Activated naive CD8-positive, alpha-beta T cell treated with anti-CD3 and anti-CD28 coated beads, Interleukin-2, amount 50 U/mL, for 24 hours (primary cell): ENCODE measurements around the gene SMPD1.
A peak's percentile ranks its signal among the peaks of the same experiment; 100 is the strongest.
"Not testable (repeated sequence)": the region's sequence is repeated elsewhere in the genome, so short reads cannot be mapped to it uniquely, and the experiment has no call there.

Source experiments
- ATAC-seq: fragments of 150-1000 bp; cut with Tn5 transposase; one replicate; pipeline ENCODE4 v1.10.0; 2021
- DNase-seq: peaks from one replicate; pipeline ENCODE4 v3.0.0; 2021
- H3K27ac Mint-ChIP-seq: one replicate; pipeline ENCODE4 v1.8.0; 2021; ENCODE audit warnings: mild to moderate bottlenecking, mixed read lengths
- H3K27me3 Mint-ChIP-seq: one replicate; pipeline ENCODE4 v1.8.0; 2021; ENCODE audit warnings: mixed read lengths
- H3K36me3 Mint-ChIP-seq: one replicate; pipeline ENCODE4 v1.8.0; 2021; ENCODE audit warnings: low read depth, mixed read lengths
- H3K4me1 Mint-ChIP-seq: one replicate; pipeline ENCODE4 v1.8.0; 2021; ENCODE audit warnings: mixed read lengths
- H3K4me3 Mint-ChIP-seq: one replicate; pipeline ENCODE4 v1.8.0; 2021; ENCODE audit warnings: mild to moderate bottlenecking, moderate library complexity, mixed read lengths
- H3K9me3 Mint-ChIP-seq: one replicate; pipeline ENCODE4 v1.8.0; 2021; ENCODE audit warnings: mixed read lengths

SMPD1 gene

GRCh38 chr11:6371825-6372224 lies 18.4 kb upstream of the SMPD1 start:
- Mint-ChIP-seq H3K4me1 (peaks cover 4% of the 10 kb centered on the region), H3K27ac (no peak overlapping the region), H3K4me3 (no peak overlapping the region), H3K9me3 (no peaks in the 10 kb centered on the region), H3K27me3 (no peaks in the 10 kb centered on the region), H3K36me3 (no peaks in the 10 kb centered on the region)
- ATAC-seq (no peak), DNase-seq (no peak)

DNA sequence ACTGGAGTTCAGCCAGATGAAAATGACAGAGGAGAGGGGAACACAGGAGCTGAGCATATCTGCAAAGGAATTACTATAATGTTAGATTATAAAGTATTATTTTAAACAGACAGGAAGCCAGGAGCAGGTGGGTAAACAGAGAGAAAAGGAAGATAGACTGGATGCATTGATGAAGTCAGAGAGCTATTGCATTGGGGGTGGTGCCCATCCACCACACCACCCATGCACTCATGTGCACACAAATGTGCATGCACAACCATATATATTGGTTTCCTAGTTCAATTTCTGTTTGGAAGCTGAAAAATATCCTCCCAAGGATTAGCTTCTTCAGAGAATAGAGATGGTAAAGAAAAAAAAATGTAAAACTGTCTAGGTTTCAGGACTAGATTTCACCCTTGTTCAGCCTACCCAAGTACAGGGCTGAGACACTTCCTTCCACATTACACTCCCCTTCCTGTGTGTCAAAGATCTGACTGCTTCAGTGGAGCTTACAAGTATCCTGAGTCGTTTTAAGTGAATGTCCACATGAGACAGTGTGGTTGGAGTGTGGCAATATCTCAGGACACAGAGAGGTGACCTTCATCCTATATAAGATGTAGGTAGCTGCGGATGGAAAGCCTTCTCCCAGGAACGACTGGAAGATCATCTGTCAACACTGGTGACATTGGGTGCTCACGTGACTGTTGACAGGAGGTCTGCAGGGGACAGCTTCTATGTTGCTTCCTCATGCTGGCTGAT lies 12.2 kb upstream of the SMPD1 start:
- H3K27me3 Mint-ChIP-seq = no peaks in the 10 kb centered on the region
- H3K4me3 Mint-ChIP-seq = no peak overlapping the region
- H3K4me1 Mint-ChIP-seq = peaks cover 23% of the 10 kb centered on the region
- no peaks in the 10 kb centered on the region for H3K36me3 Mint-ChIP-seq
- H3K9me3 Mint-ChIP-seq = no peaks in the 10 kb centered on the region
- ATAC-seq (peak; percentile 50), DNase-seq (no peak)
- H3K27ac Mint-ChIP-seq = peak overlapping the region; percentile 49

- no peak for DNase-seq
- Mint-ChIP-seq H3K4me3 (no peak overlapping the region), H3K27me3 (no peaks in the 10 kb centered on the region), H3K36me3 (no peaks in the 10 kb centered on the region), H3K9me3 (no peaks in the 10 kb centered on the region), H3K27ac (peak overlapping the region; percentile 49), H3K4me1 (peaks cover 23% of the 10 kb centered on the region)
- ATAC-seq = no peak
These were observed 11.7 kb upstream of the SMPD1 start for GRCh38 chr11:6378640-6378989.

- ATAC-seq (no peak), DNase-seq (no peak)
- no peak overlapping the region for H3K27ac Mint-ChIP-seq
- H3K36me3 Mint-ChIP-seq = no peaks in the 10 kb centered on the region
- no peak overlapping the region for H3K4me3 Mint-ChIP-seq
- H3K9me3 Mint-ChIP-seq = no peaks in the 10 kb centered on the region
- no peaks in the 10 kb centered on the region for H3K27me3 Mint-ChIP-seq
- H3K4me1 Mint-ChIP-seq = peaks cover 13% of the 10 kb centered on the region
These were observed 5.1 kb upstream of the SMPD1 start for GRCh38 chr11:6385046-6385777.

DNA sequence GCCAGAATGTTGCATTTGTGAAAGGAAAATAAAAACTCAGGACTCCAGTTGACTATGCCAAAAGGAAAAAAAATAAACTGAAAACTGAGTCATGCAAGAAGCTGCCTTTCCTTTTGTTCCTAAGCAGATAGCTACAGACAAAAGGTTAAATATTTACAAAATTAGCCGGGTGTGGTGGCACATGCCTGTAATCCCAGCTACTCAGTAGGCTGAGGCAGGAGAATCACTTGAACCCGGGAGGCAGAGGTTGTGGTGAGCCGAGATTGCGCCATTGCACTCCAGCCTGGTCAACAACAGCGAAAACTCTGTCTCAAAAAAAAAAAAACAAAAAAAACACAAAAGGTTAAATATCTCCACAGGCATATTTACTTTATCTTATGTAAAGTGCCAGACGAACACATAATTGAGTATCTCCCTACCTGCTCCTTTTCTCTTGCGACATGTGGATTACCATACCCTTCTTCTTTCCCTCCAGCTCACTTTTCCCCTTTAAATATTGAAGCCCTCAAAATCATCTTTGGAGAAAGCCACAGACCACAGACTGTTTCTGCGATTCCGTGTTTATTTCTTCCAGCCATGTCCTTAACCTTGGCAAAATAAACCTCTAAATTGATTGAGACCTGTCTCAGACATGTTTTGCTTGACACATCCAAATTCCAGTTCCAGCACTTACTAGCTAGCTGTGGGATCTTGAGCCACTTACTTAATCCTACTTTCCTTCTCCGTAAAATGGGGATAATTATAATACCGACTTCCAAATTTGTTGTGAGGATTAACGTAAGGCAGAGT lies 2.3 kb upstream of the SMPD1 start:
- Mint-ChIP-seq H3K36me3 (peaks cover 3% of the 10 kb centered on the region), H3K27ac (no peak overlapping the region), H3K4me1 (peaks cover 33% of the 10 kb centered on the region), H3K27me3 (no peaks in the 10 kb centered on the region), H3K4me3 (no peak overlapping the region), H3K9me3 (no peaks in the 10 kb centered on the region)
- no peak for DNase-seq
- ATAC-seq = no peak

- no peak overlapping the region for H3K4me3 Mint-ChIP-seq
- no peaks in the 10 kb centered on the region for H3K27me3 Mint-ChIP-seq
- ATAC-seq (no peak), DNase-seq (no peak)
- no peaks in the 10 kb centered on the region for H3K9me3 Mint-ChIP-seq
- H3K36me3 Mint-ChIP-seq = peaks cover 3% of the 10 kb centered on the region
- no peak overlapping the region for H3K27ac Mint-ChIP-seq
- peaks cover 36% of the 10 kb centered on the region for H3K4me1 Mint-ChIP-seq
These were observed 1.5 kb upstream of the SMPD1 start for GRCh38 chr11:6388748-6389147.

DNA sequence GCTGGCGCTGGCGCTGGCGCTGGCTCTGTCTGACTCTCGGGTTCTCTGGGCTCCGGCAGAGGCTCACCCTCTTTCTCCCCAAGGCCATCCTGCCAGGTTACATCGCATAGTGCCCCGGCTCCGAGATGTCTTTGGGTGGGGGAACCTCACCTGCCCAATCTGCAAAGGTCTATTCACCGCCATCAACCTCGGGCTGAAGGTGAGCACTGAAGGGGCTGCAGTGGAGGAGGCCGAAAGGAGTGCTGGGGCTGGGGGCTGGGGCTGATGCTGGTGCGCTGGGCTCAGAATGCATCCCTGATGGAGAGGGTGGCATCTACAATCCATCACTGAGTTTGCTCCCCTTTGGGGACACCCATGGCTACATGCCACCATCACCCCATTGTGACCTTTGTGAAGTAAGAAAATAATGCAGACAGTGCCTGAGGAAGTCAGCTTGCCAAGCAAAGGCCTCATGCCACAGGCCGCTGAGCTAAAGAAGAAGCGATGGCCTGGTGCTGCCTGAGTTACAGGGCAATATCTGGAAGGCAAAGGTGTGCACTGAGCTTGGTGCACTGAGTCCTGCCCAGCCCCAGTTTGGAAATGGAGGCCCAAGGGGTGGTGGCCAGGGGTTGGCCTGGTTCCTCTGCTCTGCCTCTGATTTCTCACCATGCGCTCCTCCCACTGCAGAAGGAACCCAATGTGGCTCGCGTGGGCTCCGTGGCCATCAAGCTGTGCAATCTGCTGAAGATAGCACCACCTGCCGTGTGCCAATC lies 620 bp downstream of the SMPD1 start:
- ATAC-seq (no peak), DNase-seq (no peak)
- H3K27me3 Mint-ChIP-seq = no peaks in the 10 kb centered on the region
- H3K27ac Mint-ChIP-seq = peak overlapping the region; percentile 49
- peaks cover 3% of the 10 kb centered on the region for H3K36me3 Mint-ChIP-seq
- peak overlapping the region; percentile 86 for H3K4me3 Mint-ChIP-seq
- H3K4me1 Mint-ChIP-seq = peaks cover 36% of the 10 kb centered on the region
- no peaks in the 10 kb centered on the region for H3K9me3 Mint-ChIP-seq

- H3K27ac Mint-ChIP-seq = peak overlapping the region; percentile 49
- DNase-seq (no peak), ATAC-seq (no peak)
- H3K4me1 Mint-ChIP-seq = peaks cover 39% of the 10 kb centered on the region
- H3K36me3 Mint-ChIP-seq = peaks cover 5% of the 10 kb centered on the region
- no peaks in the 10 kb centered on the region for H3K27me3 Mint-ChIP-seq
- H3K4me3 Mint-ChIP-seq = peak overlapping the region; percentile 86
- H3K9me3 Mint-ChIP-seq = no peaks in the 10 kb centered on the region
These were observed 1.4 kb downstream of the SMPD1 start for GRCh38 chr11:6391537-6392134.

GRCh38 chr11:6392251-6392650 lies 2.0 kb downstream of the SMPD1 start:
- H3K27me3 Mint-ChIP-seq, ATAC-seq, H3K27ac Mint-ChIP-seq, H3K36me3 Mint-ChIP-seq, DNase-seq, H3K4me3 Mint-ChIP-seq, H3K9me3 Mint-ChIP-seq: not testable (repeated sequence)
- H3K4me1 Mint-ChIP-seq = peaks cover 39% of the 10 kb centered on the region

DNA sequence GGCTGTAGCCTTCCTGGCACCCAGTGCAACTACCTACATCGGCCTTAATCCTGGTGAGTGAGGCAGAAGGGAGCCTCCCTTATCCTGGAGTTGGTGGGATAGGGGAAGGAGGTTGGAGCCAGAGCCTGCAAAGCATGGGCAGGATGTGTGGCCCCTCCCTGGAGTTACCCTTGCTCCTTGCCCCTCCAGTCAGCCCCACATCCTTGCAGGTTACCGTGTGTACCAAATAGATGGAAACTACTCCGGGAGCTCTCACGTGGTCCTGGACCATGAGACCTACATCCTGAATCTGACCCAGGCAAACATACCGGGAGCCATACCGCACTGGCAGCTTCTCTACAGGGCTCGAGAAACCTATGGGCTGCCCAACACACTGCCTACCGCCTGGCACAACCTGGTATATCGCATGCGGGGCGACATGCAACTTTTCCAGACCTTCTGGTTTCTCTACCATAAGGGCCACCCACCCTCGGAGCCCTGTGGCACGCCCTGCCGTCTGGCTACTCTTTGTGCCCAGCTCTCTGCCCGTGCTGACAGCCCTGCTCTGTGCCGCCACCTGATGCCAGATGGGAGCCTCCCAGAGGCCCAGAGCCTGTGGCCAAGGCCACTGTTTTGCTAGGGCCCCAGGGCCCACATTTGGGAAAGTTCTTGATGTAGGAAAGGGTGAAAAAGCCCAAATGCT lies 3.9 kb downstream of the SMPD1 start:
- Mint-ChIP-seq H3K4me3 (no peak overlapping the region), H3K9me3 (no peaks in the 10 kb centered on the region), H3K36me3 (peaks cover 9% of the 10 kb centered on the region), H3K27me3 (no peaks in the 10 kb centered on the region), H3K27ac (no peak overlapping the region), H3K4me1 (peaks cover 36% of the 10 kb centered on the region)
- ATAC-seq = no peak
- no peak for DNase-seq

GRCh38 chr11:6395470-6396060 lies 5.3 kb downstream of the SMPD1 start:
- ATAC-seq = no peak
- no peaks in the 10 kb centered on the region for H3K27me3 Mint-ChIP-seq
- no peak overlapping the region for H3K4me3 Mint-ChIP-seq
- H3K9me3 Mint-ChIP-seq = no peaks in the 10 kb centered on the region
- peaks cover 26% of the 10 kb centered on the region for H3K4me1 Mint-ChIP-seq
- no peak for DNase-seq
- H3K36me3 Mint-ChIP-seq = peaks cover 9% of the 10 kb centered on the region
- H3K27ac Mint-ChIP-seq = no peak overlapping the region

GRCh38 chr11:6397156-6397555 lies 6.9 kb downstream of the SMPD1 start:
- Mint-ChIP-seq H3K36me3 (peaks cover 11% of the 10 kb centered on the region), H3K27ac (no peak overlapping the region)
- no peak for DNase-seq

DNA sequence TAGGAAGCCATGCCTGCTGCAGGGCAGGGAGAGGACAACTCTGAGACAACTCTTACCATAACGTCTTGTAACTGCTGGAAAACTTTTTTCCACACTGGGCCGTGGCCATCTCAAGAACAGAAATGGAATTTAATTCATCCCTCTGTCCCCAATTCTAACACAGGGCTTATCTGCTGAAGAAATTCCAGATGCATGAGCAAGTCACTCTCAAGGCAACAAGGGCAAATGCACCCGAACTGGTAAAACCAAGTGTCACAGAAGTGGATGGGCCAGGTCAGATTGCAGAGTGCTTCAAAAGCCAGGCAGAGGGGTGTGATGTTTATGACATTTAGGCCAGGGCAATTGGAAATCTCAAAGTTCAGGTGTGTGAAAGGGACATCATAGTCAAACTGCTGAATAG lies 7.4 kb downstream of the SMPD1 start:
- Mint-ChIP-seq H3K9me3 (no peaks in the 10 kb centered on the region), H3K4me1 (peaks cover 27% of the 10 kb centered on the region), H3K36me3 (peaks cover 10% of the 10 kb centered on the region), H3K27ac (no peak overlapping the region), H3K27me3 (no peaks in the 10 kb centered on the region), H3K4me3 (no peak overlapping the region)
- DNase-seq (no peak), ATAC-seq (no peak)

More at GRCh38 chr11:6397156-6397555, 6.9 kb downstream of the SMPD1 start:
- peaks cover 23% of the 10 kb centered on the region for H3K4me1 Mint-ChIP-seq
- no peak for ATAC-seq
- no peaks in the 10 kb centered on the region for H3K27me3 Mint-ChIP-seq
- H3K4me3 Mint-ChIP-seq = no peak overlapping the region
- no peaks in the 10 kb centered on the region for H3K9me3 Mint-ChIP-seq
